Colonic mucosa (tissue), 4 donors: ENCODE data around the gene CHERP. TPM values are rescaled to one million over a fixed set of nuclear protein-coding genes. Genes with fewer than 3 reads are reported as not detected.

ENCODE experiments used
- DNase-seq: peaks from one replicate; pipeline ENCODE4 v3.0.0-alpha.2; 2020
- H3K27ac ChIP-seq: fragments of 200-600 bp; one replicate; pipeline ENCODE4 v1.8.0; 2021
- H3K27me3 ChIP-seq: fragments of 200-600 bp; one replicate; pipeline ENCODE4 v1.8.0; 2021
- H3K36me3 ChIP-seq: fragments of 200-600 bp; one replicate; pipeline ENCODE4 v1.8.0; 2021
- H3K4me1 ChIP-seq: fragments of 200-600 bp; one replicate; pipeline ENCODE4 v1.8.0; 2021; ENCODE audit warnings: mild to moderate bottlenecking
- H3K4me3 ChIP-seq: fragments of 200-600 bp; one replicate; pipeline ENCODE4 v1.8.0; 2021
- H3K9ac ChIP-seq, 2 donors: one replicate each; pipeline ENCODE4 v1.7.0; 2013; ENCODE audit warnings: control low read depth in 2 of 2, low read depth in 2 of 2, low read length in 2 of 2
- H3K9me3 ChIP-seq: fragments of 200-600 bp; one replicate; pipeline ENCODE4 v1.8.0; 2021
- CTCF ChIP-seq: fragments of 200-600 bp; IDR thresholded peaks from one replicate; pipeline ENCODE4 v1.8.0; 2022; ENCODE audit warnings: antibody characterized with exemption, mild to moderate bottlenecking
- intact Hi-C: fragments of 100-400 bp; cut with DNase I; formaldehyde crosslinking; loops from one replicate; pipeline ENCODE4 v1.14.1; 2022
- total RNA-seq, 2 donors: library from RNA; stranded (reverse); fragmentation: NEBNext Ultra II Directional in 1 of 2; extraction: Animal tissue kit (Norgen Biotek cat#: 25700) in 1 of 2; gene quantifications; one replicate each; pipeline ENCODE4 v1.2.1, GENCODE V29; 2021
- donor health status: healthy.
- donor health status: DM: no; HTN: no; CAD: no.
- donor health status: DM: no; HTN: no; CAD: no.

Gene CHERP
- total RNA-seq, 2 donors from 2014 or later: 35.2 to 54.0 TPM

DNA sequence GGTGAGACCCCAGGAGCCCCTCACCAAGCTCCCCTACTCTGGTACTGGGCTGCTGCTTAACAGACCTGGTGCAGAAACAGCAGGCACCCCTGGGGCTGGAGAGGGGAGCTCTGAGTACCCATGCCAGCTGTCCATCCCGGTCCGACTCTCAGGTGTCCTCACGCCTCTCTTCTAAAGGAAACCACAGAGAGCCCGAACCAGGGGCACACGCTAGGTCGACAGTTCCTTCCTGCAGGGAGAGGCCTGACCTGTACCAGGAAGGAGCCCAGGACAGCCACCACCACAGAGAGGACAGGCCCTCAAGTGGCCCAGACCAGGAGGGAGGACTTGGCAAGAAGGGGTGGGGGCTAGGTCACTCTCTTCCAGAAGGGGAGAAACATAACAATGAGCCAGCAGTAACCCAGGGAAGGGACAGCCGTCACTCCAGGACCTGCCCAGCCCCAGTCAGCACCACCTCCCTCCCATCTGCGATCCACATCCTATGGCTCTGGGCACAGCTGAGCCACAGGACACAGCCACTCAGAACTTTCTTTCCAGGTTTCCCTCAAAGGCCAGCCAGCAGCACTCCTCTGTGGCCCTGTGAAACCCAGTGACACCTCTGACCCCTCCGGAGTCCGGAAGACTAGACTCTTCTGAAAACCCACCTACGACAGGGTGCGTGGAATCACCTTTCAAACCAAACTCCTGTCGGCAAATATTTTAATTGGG, 43.0 kb upstream of the CHERP start:
- intact Hi-C loops: no loop called here
- H3K9ac ChIP-seq: peak overlapping the region; percentile 65 to 72
- no peak for DNase-seq

DNA sequence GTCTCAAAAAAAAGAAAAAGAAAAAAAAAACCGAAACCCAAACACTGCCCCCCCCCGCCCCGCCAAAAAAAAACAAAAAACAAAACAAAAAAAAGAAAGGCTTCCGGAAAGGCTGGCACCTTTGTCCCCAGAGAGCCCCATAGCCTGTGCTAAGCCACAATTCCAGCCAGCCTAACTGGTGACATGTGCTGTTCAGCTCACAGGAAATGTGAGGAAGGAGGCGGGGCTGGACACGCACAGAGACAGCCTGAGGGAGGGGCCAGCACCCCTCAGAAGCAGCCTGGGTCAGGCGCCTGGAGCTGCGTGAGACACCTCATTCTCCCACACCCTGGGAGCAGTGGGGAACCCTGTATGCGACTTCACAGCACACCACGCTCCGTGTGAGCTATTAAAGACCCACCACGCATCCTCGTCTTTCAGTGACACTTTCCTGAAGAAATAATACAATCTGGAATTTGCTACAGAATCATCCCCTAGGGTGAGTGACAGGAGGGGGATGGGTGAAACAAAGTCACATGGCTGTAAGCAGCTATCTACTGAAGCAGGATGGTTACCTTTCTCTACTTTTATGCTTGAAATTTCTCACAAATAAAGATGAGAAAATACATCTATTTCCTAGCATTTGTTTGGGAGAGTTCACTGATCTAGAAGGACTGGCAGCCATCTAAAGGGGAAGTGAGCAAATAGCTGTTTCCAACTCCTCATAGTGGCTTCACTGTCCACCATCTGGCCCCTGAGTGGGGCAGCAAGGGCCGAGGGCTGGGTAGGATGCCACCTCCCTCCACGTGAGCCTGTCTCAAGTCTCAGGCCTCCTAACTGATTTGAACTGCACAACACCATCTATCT, 42.2 kb upstream of the CHERP start:
- Histone ChIP-seq H3K27ac (peak overlapping the region; percentile 71), H3K27me3 (no peaks in the 10 kb centered on the region), H3K9ac (peak overlapping the region; percentile 65 to 72), H3K36me3 (no peaks in the 10 kb centered on the region), H3K4me1 (peaks cover 44% of the 10 kb centered on the region), H3K4me3 (peak overlapping the region; percentile 13), H3K9me3 (no peaks in the 10 kb centered on the region)
- intact Hi-C loops: no loop called here
- DNase-seq: peak; percentile 86
- no peak for TF ChIP-seq CTCF

More for the DNA sequence above, 43.0 kb upstream of the CHERP start:
- Histone ChIP-seq H3K4me3 (peak overlapping the region; percentile 13), H3K36me3 (no peaks in the 10 kb centered on the region), H3K27me3 (no peaks in the 10 kb centered on the region), H3K9me3 (no peaks in the 10 kb centered on the region), H3K4me1 (peaks cover 47% of the 10 kb centered on the region), H3K27ac (peak overlapping the region; percentile 71)
- no peak for TF ChIP-seq CTCF

DNA sequence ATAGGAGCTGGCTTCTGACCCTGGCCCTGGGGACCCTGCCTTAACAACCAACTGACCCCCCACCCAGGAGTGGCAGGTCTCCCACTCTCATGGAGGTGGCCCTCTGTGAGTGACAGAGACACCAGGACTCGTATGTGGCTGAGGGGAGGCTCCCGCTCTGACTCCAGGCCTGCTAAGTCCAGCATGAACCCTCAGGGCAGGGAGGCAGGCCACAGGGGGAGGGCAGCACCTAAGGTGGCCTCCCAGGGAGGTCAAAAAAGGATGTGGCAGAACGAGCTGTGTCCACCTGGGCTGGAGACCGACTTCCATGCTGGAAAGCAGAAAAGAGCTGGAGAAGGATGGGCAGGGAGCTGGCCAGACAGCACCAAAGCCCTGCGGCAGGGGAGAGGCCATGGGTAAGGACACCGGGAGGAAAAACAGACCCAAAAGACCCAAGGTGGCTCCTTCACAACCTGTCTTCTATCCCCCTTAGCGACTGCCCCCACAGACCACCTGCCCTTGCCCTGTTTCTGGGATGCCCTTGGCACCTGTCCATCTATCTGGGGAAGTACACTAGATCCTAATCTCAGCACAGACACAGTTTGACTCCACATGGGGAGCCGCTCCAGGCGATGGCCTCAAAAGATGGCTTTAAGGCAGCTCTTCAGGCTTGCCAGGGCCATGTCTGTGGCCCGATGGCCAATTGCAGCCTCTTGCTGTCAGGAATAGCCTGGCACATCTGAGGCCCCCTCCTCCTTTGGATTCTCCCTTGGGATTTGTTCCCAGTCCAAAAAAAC, 40.4 kb upstream of the CHERP start:
- TF ChIP-seq CTCF: no peak
- intact Hi-C loops: no loop called here
- no peak overlapping the region for H3K4me3 ChIP-seq
- H3K27me3 ChIP-seq: no peaks in the 10 kb centered on the region
- no peak overlapping the region for H3K27ac ChIP-seq
- no peaks in the 10 kb centered on the region for H3K36me3 ChIP-seq
- H3K9ac ChIP-seq: peak overlapping the region in 1 of 2 donors; percentile 31
- H3K9me3 ChIP-seq: no peaks in the 10 kb centered on the region
- H3K4me1 ChIP-seq: peaks cover 28% of the 10 kb centered on the region
- no peak for DNase-seq

DNA sequence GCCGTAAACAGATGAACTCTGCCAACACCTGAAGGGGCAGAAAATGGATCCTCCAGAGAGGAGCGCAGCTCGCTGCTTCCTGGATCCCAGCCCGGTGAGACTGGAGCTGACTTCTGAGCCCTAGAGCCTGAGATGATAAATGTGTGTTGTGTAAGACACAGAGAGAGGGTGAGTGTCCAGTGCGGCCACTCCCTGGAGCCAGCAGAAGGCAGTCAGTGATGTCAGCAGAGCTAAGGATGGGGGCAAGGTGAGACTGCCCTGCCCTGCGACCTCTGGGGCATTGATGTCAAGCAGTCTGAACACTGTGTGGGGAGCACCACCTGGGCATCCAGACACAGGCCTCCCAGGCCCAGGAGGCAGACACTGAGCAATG, 39.7 kb upstream of the CHERP start:
- Histone ChIP-seq H3K9me3 (no peaks in the 10 kb centered on the region), H3K27me3 (no peaks in the 10 kb centered on the region), H3K9ac (no peak overlapping the region), H3K4me3 (no peak overlapping the region), H3K36me3 (no peaks in the 10 kb centered on the region), H3K4me1 (peaks cover 24% of the 10 kb centered on the region), H3K27ac (no peak overlapping the region)
- TF ChIP-seq CTCF: no peak
- intact Hi-C loops: no loop called here
- no peak for DNase-seq
